GM19452 (cell line): Measurements from ENCODE around the gene SV2B.
"Not testable (repeated sequence)": the region's sequence is repeated elsewhere in the genome, so short reads cannot be mapped to it uniquely, and the experiment has no call there.

Experiments
- ATAC-seq: cut with Tn5 transposase; IDR thresholded peaks from one replicate; pipeline ENCODE4 v1.9.1; 2021; ENCODE audit not compliant: unreplicated experiment

Gene SV2B

GRCh38 chr15:91304210-91304609 is 204.2 kb downstream of the SV2B start:
- ATAC-seq = no peak

GRCh38 chr15:91304786-91305185 is 204.7 kb downstream of the SV2B start:
- ATAC-seq = no peak

DNA sequence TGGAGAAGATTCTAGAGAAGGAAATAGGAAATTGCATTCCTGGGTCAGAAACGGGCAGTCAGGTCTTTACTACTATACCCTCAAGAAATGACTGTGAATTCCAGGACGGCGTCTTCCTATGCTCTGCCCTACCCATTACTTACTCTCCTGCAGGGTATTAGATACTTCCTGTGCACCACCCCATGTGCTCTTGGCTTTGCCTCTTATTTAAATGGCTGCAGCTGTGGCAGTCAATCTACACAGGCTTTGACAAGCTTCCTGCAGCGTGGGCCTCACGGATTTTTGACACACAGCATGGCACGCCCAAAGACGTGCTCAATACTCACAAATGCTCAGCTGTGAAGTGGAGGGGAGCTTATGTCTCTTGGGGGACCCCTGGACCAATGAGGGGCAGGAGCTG is 206.1 kb downstream of the SV2B start:
- ATAC-seq = no peak

GRCh38 chr15:91307601-91308000 is 207.5 kb downstream of the SV2B start:
- no peak for ATAC-seq

- no peak for ATAC-seq
These were observed 208.1 kb downstream of the SV2B start for GRCh38 chr15:91308199-91308598.

- ATAC-seq = no peak
These were observed 208.8 kb downstream of the SV2B start for GRCh38 chr15:91308855-91309254.

- ATAC-seq = no peak
These were observed 211.9 kb downstream of the SV2B start for GRCh38 chr15:91311986-91312385.

GRCh38 chr15:91316126-91316525 is 216.1 kb downstream of the SV2B start:
- ATAC-seq = no peak

DNA sequence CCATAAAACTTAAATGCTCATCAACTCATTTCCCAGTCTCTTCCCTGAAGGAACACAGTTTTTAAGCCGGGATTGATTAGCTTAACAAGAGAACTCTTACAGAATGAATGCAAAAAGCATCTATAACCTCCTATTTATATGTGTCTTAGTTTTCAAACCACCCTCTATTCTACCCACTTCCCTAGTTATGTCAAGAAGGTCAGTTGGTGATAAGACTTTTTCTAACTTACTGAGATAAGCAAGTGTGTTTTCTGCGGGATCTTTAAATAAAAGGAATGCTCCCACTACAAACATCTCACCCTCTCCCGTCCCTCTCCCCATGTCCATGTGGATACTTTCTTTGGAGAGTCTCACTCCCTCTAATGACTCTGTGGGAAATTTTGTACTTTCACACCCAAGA is 218.5 kb downstream of the SV2B start:
- no peak for ATAC-seq

DNA sequence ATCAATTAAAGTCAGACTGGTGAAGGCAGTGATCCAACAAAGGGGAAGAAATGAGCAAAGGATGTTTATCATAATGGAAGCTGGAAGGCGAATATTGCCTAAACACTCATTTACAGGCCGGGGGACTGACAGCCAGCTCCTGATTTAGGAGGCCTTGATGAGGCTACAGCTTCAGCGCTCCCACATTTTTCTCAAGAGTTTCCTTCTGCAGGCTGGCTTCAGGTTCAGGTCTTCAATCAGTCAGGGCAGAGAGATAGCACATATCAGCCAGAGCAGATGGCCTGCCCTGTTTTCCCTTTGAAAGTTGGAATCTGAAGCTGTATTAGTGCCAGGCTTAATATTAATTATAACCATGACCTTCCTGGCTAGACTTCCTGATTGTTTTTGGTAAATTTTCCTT is 218.9 kb downstream of the SV2B start:
- no peak for ATAC-seq

DNA sequence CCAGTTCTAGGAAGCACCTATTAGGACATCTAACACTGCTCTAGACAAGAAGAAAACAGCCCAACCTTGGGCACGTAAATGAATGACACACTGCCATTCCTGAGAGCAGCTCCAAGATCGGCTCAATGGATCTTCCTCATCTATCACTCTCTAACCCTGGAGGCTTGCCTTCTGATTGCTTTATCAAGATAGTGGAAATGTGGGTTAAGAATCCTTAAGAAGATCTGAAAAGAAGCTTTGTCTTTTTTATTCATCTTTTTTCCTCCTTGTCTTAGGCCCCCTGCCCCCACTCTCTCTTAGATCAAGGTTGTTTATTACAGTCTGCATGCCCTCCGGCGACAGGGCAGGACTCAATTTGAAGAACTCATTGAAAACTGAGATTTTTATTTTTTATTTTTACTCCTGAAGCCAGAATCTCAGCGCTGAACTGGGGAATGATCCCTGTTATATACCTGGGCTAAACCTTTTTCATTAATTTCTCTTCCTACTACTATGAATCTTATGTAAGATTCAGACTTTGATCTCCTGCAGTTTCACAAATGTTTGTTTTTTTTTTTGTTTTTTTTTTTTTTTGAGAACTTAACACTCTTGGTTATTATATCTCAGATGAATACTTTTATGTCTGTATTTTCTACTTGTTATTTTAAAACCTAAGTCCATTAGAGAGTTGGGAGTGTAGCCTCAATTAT is 219.5 kb downstream of the SV2B start:
- ATAC-seq = no peak

- no peak for ATAC-seq
These were observed 220.0 kb downstream of the SV2B start for GRCh38 chr15:91320101-91320500.

- no peak for ATAC-seq
These were observed 229.9 kb downstream of the SV2B start for GRCh38 chr15:91329914-91330313.

- no peak for ATAC-seq
These were observed 231.5 kb downstream of the SV2B start for GRCh38 chr15:91331581-91331980.

- no peak for ATAC-seq
These were observed 235.6 kb downstream of the SV2B start for GRCh38 chr15:91335702-91336101.

DNA sequence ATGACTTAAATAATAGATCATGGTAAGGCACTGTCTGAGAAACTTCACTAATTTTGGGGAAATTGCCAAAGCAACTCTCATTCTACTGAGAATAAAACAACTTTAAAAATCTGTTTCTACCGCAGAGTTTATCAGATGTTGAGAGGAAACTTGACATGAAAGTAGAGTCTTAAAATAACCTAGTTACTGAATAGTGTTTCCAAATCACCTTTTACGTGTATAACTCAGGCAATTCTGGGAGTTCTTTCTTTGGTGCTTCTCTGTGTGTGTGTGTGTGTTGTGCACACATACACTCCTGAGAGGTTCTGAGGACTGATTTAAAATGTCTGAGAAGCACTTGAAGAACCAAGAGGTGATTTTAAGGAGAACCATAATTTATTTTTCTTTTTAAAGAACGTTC is 236.6 kb downstream of the SV2B start:
- ATAC-seq = no peak

GRCh38 chr15:91338766-91339165 is 238.7 kb downstream of the SV2B start:
- no peak for ATAC-seq

- no peak for ATAC-seq
These were observed 242.0 kb downstream of the SV2B start for GRCh38 chr15:91342097-91342496.

GRCh38 chr15:91344912-91345311 is 244.9 kb downstream of the SV2B start:
- ATAC-seq = not testable (repeated sequence)

GRCh38 chr15:91345736-91346135 is 245.7 kb downstream of the SV2B start:
- no peak for ATAC-seq

DNA sequence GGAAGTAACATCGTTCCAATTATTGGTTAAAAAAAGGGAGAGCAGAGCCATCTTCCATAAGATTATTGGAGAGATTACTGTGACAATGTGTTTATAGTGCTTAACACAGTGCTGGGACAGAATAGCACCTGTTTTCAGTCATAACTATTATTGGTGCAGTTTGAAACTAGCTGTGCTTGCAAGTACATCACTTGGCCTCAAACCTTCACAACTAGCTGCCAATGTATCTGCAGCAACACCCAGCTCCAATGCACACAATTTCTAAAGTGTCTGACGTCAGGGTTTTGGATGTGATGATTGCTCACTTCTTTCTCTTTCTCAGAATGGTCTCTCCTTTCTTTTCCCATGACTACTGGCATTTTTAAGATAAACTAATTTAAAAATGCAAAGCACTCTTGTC is 246.2 kb downstream of the SV2B start:
- no peak for ATAC-seq

- no peak for ATAC-seq
These were observed 248.9 kb downstream of the SV2B start for GRCh38 chr15:91348752-91349500.
